Endodermal cell (in vitro differentiated cells): ENCODE results near the gene SAXO1. TPM values are rescaled to one million over a fixed set of nuclear protein-coding genes. Genes with fewer than 3 reads are reported as not detected.
"Not testable (repeated sequence)": the region's sequence is repeated elsewhere in the genome, so short reads cannot be mapped to it uniquely, and the experiment has no call there.

Experiments
- DNase-seq: peaks from one replicate; pipeline ENCODE4 v3.0.0-alpha.2; 2017
- H3K27ac ChIP-seq: 2 replicates; pipeline ENCODE4 v1.5.1; 2013; ENCODE audit warnings: mild to moderate bottlenecking, low read depth, low read length, moderate library complexity
- H3K27me3 ChIP-seq: 2 replicates; pipeline ENCODE4 v1.6.1; 2013; ENCODE audit warnings: mild to moderate bottlenecking, low read length, moderate library complexity; ENCODE audit not compliant: insufficient read depth, control insufficient read depth, poor library complexity, severe bottlenecking
- H3K36me3 ChIP-seq: 2 replicates; pipeline ENCODE4 v1.7.0; 2013; ENCODE audit warnings: mild to moderate bottlenecking, low read length, moderate library complexity; ENCODE audit not compliant: control insufficient read depth, insufficient read depth
- H3K4me1 ChIP-seq: one replicate; pipeline ENCODE4 v1.7.0; 2013; ENCODE audit warnings: low read length; ENCODE audit not compliant: control insufficient read depth, insufficient read depth
- H3K4me3 ChIP-seq: 2 replicates; pipeline ENCODE4 v1.5.1; 2013; ENCODE audit warnings: mild to moderate bottlenecking, low read length, moderate library complexity
- H3K9ac ChIP-seq: 2 replicates; pipeline ENCODE4 v1.6.1; 2013; ENCODE audit warnings: mild to moderate bottlenecking, low read length, moderate library complexity; ENCODE audit not compliant: poor library complexity, severe bottlenecking; ENCODE audit errors: extremely low read depth
- H3K9me3 ChIP-seq: 2 replicates; pipeline ENCODE4 v1.6.1; 2013; ENCODE audit warnings: mild to moderate bottlenecking, low read length, moderate library complexity; ENCODE audit not compliant: control insufficient read depth
- H3K27ac Mint-ChIP-seq: 2 replicates; pipeline ENCODE4 v1.8.0; 2020; ENCODE audit warnings: mixed read lengths
- H3K27me3 Mint-ChIP-seq: 2 replicates; pipeline ENCODE4 v1.8.0; 2021; ENCODE audit warnings: mild to moderate bottlenecking, mixed read lengths; ENCODE audit not compliant: insufficient read depth
- H3K36me3 Mint-ChIP-seq: 2 replicates; pipeline ENCODE4 v1.8.0; 2020; ENCODE audit warnings: low read depth, mixed read lengths
- H3K4me1 Mint-ChIP-seq: 2 replicates; pipeline ENCODE4 v1.8.0; 2020; ENCODE audit warnings: mixed read lengths
- H3K4me3 Mint-ChIP-seq: 2 replicates; pipeline ENCODE4 v1.8.0; 2020; ENCODE audit warnings: mild to moderate bottlenecking, moderate library complexity, mixed read lengths
- H3K9me3 Mint-ChIP-seq: 2 replicates; pipeline ENCODE4 v1.8.0; 2020; ENCODE audit warnings: mild to moderate bottlenecking, mixed read lengths
- CTCF ChIP-seq: fragments of 200-600 bp; sonication (generic); conservative IDR thresholded peaks from 2 replicates; pipeline ENCODE4 v1.5.0; 2021; ENCODE audit warnings: antibody characterized with exemption, mild to moderate bottlenecking
- WGBS, 2 experiments: methylation state at CpG; one replicate each; pipeline versions ENCODE4 v1.1.5 to v1.1.7; 2013; ENCODE audit warnings: missing lambda C conversion rate in 2 of 2, mixed read lengths in 1 of 2; ENCODE audit not compliant: insufficient coverage in 1 of 2, insufficient read length in 1 of 2; 5-methylcytosine and 5-hydroxymethylcytosine counted together
- total RNA-seq, 2 donors: library from RNA; stranded (reverse); fragmentation: NEBNext Ultra II Directional in 1 of 2; extraction: Animal tissue kit (Norgen Biotek cat#: 25700) in 1 of 2; gene quantifications; 2 replicates in 1 of 2; 3 replicates in 1 of 2; pipeline ENCODE4 v1.2.1, GENCODE V29; 2021

SAXO1 gene
- total RNA-seq, 2 donors from 2014 or later: 0.04 to 1.2 TPM

GRCh38 chr9:18936094-18936871, 96.7 kb downstream of the SAXO1 start:
- H3K27ac ChIP-seq: no peak overlapping the region
- no peak for DNase-seq

DNA sequence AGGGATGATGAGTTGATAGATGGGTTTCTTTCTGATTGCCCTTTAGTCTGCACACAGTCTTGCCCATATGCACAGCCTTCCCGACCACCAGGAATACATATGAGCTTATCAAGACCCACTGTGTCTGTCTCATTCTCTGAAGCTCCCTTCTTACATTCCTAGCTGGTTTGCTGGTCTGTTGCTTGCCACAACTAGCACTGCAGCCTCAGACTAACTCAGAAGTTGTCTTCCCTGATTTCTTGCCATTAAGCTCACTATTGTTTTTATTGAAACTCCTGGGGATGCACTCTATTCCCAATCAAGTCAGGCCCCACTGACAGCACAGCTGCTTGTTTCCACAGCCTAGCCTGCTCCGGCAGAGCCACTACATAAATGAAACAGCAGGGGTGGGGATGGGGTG, 97.5 kb downstream of the SAXO1 start:
- 83 to 84% methylated on average over 1 to 2 of the region's 2 CpGs for WGBS, 2 experiments
- Histone ChIP-seq H3K27me3 (no peaks in the 10 kb centered on the region), H3K9me3 (no peaks in the 10 kb centered on the region), H3K27ac (no peak overlapping the region), H3K4me1 (no peaks in the 10 kb centered on the region), H3K4me3 (no peak overlapping the region), H3K9ac (no peak overlapping the region), H3K36me3 (no peaks in the 10 kb centered on the region)
- no peak overlapping the region for H3K4me3 Mint-ChIP-seq
- TF ChIP-seq CTCF: no peak
- no peak overlapping the region for H3K27ac Mint-ChIP-seq
- no peaks in the 10 kb centered on the region for H3K9me3 Mint-ChIP-seq
- H3K4me1 Mint-ChIP-seq: no peaks in the 10 kb centered on the region
- no peak for DNase-seq
- H3K27me3 Mint-ChIP-seq: no peaks in the 10 kb centered on the region
- no peaks in the 10 kb centered on the region for H3K36me3 Mint-ChIP-seq

More at GRCh38 chr9:18936094-18936871, 96.7 kb downstream of the SAXO1 start:
- H3K9me3 ChIP-seq: no peaks in the 10 kb centered on the region
- Mint-ChIP-seq H3K27me3 (no peaks in the 10 kb centered on the region), H3K4me1 (no peaks in the 10 kb centered on the region), H3K4me3 (no peak overlapping the region), H3K9me3 (no peaks in the 10 kb centered on the region), H3K27ac (no peak overlapping the region), H3K36me3 (no peaks in the 10 kb centered on the region)
- 74 to 92% methylated on average over 3 to 7 of the region's 7 CpGs for WGBS, 2 experiments
- no peaks in the 10 kb centered on the region for H3K36me3 ChIP-seq
- no peak for TF ChIP-seq CTCF
- no peaks in the 10 kb centered on the region for H3K4me1 ChIP-seq
- H3K9ac ChIP-seq: no peak overlapping the region
- H3K27me3 ChIP-seq: no peaks in the 10 kb centered on the region
- no peak overlapping the region for H3K4me3 ChIP-seq

DNA sequence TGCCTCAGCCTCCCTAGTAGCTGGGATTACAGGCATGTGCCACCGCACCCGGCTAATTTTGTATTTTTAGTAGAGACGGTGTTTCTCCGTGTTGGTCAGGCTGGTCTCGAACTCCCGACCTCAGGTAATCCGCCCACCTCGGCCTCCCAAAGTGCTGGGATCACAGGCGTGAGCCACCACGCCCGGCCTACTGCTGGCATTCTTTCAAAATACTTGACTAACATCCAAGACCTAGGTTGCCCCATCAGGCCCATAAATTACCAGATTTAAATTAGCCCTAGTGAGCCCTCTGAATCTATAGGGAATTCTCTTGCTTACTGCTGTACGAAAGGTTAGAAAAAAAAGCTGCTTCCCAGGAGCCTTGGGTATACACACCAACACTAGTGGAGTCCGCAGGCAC, 102.4 kb downstream of the SAXO1 start:
- H3K9ac ChIP-seq, H3K4me1 ChIP-seq, H3K27ac Mint-ChIP-seq, DNase-seq, H3K4me3 ChIP-seq, H3K4me1 Mint-ChIP-seq, H3K27me3 Mint-ChIP-seq, H3K9me3 ChIP-seq, H3K27ac ChIP-seq, H3K36me3 Mint-ChIP-seq, H3K4me3 Mint-ChIP-seq, H3K36me3 ChIP-seq, H3K27me3 ChIP-seq, H3K9me3 Mint-ChIP-seq: not testable (repeated sequence)
- 83 to 86% methylated on average over 8 to 13 of the region's 13 CpGs for WGBS, 2 experiments

GRCh38 chr9:18928711-18929110, 104.3 kb downstream of the SAXO1 start:
- H3K4me1 ChIP-seq: no peaks in the 10 kb centered on the region
- Mint-ChIP-seq H3K9me3 (no peaks in the 10 kb centered on the region), H3K4me1 (no peaks in the 10 kb centered on the region), H3K27me3 (no peaks in the 10 kb centered on the region), H3K36me3 (no peaks in the 10 kb centered on the region), H3K4me3 (no peak overlapping the region), H3K27ac (no peak overlapping the region)
- no peaks in the 10 kb centered on the region for H3K9me3 ChIP-seq
- WGBS, 2 experiments: 90 to 96% methylated on average over 3 to 7 of the region's 7 CpGs
- no peak overlapping the region for H3K9ac ChIP-seq
- no peak overlapping the region for H3K4me3 ChIP-seq
- H3K27me3 ChIP-seq: no peaks in the 10 kb centered on the region
- no peak for TF ChIP-seq CTCF
- no peak for DNase-seq
- H3K27ac ChIP-seq: no peak overlapping the region
- no peaks in the 10 kb centered on the region for H3K36me3 ChIP-seq
